Activated CD4-positive, alpha-beta T cell treated with anti-CD3 and anti-CD28 coated beads for 1 hour (primary cell): Measurements from ENCODE around the gene SS18L1.
"Not testable (repeated sequence)": the region's sequence is repeated elsewhere in the genome, so short reads cannot be mapped to it uniquely, and the experiment has no call there.

Experiments
- DNase-seq: peaks from one replicate; pipeline ENCODE4 v3.0.0-alpha.2; 2020

SS18L1 gene

DNA sequence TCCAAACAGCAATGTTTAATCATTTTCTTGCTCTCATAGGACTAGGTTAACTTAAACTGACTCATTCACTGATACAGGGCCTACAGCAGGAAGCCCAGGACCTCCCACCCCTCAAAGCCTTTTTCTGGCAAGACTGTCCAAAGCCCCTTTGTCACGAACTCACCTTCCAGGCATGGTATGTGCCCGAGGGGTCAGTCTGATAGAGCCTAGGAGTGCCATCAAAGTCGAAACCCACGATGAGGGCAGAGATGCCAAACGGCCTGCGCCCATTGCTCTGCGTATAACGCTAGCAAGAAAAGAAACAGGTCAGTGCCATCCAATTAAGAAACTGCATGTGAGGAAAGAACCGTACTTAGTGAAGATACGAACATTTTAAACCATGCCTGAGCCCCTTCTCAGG is 4.7 kb upstream of the SS18L1 start:
- DNase-seq: no peak

DNA sequence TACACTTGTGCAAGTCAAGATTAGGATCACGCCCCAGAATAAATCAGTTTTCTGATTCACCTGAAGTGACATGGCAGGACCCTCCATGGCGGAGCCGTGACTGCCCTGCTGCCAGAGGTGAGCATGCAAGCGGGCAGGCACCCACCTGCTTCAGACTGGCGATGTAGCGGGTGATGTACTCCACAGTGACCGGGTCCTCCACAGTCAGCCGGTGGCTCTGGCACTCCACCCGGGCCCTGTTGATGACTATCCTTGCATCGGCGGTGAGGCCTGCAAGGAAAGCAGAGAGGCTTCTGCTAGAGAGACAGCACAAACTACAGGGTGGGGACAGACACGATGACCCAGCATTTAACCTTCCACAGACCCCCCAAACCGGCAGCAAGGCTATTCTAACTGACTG is 3.9 kb upstream of the SS18L1 start:
- DNase-seq: no peak

DNA sequence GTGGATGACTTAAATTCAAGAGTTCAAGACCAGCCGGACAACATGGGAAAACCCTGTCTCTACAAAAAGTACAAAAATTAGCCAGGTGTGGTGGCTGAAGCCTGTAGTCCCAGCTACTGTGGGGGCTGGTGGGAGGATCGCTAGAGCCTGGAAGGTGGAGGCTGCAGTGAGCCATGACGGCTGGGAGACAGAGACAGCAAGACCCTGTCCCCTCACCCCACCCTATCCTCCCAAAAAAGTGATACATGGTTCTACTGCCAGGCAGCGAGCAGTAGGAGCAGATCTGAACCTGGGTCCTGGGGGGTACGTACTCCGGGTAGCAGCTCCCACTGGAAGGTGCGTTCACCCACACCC is 2.5 kb upstream of the SS18L1 start:
- DNase-seq: no peak

DNA sequence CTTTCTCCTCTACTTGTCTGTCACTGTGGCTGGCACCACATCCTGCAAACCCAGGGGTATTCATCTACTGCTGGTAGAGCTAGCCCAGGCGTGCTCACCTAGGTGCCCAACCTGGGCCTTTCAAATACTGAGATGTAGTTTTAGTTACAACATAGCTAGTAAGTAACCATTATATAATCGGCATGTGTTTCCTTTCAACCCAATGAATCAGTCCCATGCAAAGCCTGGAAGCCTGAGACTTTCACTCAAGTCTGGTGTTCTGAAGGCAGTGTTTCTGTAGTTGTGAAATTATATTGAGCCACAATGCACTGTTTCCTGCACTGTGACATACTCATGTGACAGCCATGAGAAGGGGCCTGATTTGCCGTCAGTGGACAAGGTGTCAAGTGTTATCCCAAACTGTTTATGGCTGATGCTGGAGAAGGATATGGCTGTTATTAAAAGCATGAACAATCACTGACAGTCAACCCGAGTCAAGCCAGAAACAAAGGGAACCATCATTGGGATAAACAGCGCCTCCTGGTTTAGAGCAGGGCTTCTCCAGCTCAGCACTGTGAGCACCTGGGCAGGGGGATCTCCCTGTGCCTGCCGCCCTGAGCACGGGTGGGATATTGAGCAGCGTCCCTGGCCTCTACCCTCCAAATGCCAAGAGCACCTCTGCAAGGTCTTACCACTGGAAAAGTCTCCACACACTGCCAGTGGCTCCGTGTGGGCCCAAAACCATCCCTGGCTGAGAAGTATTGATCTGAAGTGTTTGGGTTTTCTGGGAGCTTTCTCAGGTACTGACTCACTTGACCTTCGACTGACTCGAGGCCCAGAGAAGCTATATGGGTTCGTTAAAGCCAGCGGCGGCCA is 1.9 kb upstream of the SS18L1 start:
- no peak for DNase-seq

DNA sequence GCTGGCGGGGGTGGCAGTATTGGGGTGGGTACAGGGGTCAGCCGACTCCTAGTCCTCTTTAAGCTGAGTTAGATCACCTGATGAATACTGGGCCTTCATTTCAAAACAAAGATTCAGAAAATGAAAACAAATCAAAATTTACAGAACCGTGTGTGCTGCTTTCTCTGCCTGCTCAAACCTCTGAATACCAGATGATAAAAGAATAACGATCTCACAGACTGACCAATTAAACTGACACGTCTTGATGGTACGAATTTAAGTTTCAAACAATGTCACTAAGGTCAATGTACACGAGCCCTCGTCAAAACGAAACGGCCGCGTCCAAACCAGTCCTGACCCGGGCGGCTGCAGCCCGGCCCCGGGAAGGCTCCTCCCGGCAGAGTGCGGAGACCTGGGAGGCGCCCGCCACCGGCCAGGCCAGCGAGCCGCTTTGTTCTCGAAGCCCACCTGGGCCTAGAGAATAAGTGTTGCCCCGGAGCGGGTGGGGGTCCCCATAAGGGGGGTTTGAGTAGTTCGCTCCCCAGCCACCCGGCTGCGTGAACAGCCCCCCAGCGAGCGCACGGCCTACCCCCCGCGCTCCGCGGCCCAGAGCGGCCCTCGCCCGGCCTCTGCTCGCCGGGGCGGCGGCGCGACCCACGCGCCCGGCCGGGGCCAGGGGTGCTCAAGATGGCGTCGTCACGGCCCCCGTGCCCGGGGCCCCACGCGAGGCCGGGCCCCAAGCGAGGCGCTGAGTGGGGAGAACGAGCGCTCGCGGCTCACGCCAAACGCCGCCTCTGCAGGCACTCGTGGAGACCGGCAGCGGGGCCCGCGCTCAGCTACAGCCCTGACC is 1.1 kb upstream of the SS18L1 start:
- DNase-seq: no peak

DNA sequence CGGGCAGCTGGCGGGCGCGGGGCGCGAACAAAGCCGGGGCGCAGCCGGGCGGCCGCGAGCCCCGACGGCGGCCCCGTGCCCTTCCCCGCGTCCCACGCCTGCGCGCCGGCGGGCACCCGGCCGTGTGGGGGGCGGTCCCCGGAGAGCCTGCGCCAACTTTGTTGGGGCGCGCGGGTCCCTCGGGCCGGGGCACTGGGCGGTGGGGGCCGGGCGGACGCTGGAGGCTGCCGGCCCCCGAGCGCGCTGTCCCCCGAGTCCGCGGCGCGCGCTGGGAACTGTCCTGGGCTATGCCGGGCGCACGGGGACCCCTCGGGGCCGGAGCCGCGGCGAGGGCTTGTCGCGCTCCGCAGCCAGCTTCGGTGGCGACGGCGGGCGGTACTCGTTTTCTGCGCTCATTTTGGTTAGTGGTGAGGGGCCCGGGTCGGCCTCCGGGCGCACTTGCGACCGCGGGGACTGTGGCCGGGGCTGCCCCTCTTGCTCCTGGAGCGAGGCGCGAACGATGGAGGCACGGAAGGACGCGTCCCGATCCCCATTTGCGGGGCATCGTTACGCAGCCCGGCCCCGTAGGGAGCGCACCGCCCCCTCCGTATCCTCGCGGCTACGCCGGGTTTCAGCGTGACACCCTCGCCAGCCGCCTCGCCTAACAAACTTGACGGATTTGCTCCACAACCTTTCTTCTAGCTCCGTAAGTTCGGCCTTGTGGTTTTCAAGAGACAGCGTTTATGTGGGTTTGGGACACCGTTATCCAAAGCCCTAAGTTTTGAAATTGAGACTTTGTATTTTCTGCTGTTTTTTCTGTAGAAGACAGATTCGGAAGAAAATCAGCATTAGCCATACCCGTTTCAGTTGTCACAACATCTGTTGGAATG is 622 bp downstream of the SS18L1 start:
- DNase-seq: peak; percentile 28

DNA sequence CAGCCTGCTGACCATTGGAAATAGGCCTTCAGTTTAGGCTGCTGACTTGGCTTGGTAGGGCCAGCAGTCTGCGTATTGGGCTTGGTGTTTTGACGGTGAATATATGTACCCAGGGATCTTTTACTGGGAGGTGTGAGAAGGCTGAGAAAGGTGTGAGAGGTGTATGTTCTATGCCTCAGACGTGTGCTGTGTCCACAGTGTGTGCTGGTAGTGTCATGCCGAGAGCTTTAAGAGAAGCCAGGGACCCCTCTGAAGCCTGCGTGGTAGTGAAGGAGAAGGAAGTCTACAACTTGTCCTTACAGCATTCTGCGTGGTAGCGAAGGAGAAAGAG is 2.1 kb downstream of the SS18L1 start:
- no peak for DNase-seq

DNA sequence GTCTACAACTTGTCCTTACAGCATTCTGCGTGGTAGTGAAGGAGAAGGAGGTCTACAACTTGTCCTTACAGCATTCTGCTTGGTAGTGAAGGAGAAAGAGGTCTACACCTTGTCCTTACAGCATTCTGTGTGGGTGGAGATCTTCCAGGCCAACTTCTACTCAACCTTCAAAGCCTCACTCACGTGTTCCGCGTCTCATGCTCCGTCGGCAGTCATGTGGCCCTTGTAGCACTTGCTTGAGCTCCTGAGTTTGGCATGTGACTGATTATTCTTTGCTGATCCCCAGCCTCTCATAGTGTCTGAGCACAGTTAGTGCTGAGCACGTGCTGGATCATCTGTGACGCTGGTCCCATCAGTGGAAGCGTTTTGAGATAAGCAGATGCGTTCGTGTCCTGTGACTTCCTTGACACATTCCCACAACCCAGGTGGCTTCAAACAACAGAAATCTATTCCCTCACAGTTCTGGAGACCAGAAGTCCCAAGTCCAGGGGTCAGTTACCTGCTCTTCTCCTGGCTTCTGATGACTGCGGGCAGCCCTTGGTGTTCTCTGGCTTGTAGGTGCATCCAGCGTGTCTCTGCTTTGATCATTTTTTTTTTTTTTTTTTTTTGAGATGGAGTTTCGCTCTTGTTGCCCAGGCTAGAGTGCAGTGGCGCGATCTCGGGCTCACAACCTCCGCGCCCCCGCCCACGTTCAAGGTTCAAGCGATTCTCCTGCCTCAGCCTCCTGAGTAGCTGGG is 2.6 kb downstream of the SS18L1 start:
- no peak for DNase-seq

DNA sequence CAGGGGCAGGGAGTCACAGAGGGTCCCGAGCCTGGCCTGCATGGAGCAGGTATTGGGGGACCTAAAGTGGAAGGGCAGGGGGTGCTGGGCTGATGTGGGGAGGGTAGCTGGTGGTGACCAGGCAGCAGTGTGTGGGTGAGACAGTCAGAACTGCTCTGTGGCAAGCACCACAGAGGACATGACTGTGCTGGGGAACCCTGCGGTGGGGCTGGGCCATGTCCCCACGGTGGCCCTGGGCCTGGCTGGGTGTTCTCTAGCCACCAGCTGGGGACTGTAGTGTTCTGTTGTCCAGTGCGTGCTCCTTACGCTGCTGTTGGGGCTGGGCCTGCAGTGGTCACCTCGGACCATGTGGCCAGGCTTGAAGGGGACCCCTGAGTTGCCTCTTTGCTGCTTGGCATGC is 3.6 kb downstream of the SS18L1 start:
- no peak for DNase-seq

DNA sequence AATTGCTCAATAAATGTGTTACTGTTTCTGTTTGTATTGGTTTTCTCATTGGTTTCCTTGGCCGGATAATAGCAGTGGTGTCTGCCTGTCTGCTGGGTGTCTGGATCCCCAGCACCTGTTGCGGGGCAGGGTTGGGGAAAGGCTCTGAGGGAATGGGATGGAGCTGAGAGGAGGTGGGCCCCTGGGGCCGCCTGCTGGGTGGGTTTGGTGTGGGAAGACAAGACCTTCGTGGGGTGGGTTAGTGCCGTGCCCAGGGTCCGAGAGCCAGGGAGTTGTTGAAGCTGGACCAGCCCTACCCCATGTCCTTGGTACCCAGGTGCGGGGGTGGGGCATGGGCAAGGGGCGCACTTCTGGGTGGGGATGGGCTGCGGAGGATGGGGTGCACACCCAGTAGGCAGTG is 4.0 kb downstream of the SS18L1 start:
- DNase-seq: no peak

DNA sequence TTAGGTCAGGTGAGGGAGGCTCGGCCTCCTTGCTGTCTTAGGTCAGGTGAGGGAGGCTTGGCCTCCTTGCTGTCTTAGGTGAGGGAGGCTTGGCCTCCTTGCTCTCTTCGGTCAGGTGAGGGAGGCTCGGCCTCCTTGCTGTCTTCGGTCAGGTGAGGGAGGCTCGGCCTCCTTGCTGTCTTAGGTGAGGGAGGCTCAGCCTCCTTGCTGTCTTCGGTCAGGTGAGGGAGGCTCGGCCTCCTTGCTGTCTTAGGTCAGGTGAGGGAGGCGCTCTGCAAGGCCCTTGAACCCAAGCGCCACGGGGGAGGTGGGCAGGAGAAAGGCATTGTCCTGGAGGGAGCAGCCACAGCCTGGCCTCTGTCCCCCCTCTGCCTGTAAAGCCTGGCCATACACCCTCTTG is 4.8 kb downstream of the SS18L1 start:
- DNase-seq: not testable (repeated sequence)

DNA sequence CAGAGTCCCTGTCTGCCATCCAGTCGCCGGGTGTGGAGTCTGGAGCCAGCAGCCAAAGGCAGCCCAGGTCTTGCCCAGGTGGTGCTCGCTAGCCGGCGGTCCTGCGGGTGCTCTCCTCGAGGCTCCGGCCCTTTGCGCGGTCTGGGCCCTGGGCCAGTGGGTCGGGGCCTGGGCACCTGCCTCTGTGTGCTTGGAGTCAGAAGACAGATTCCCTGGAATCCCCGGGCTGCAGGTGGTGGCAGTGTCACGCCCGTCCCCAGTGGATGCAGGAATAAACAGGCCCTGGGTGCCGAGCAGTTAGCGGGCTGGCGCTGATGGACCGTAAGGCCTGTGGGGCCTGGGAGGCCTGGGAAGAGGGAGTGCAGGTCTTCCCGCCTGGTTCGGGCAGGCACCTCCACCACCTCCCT is 5.3 kb downstream of the SS18L1 start:
- no peak for DNase-seq

DNA sequence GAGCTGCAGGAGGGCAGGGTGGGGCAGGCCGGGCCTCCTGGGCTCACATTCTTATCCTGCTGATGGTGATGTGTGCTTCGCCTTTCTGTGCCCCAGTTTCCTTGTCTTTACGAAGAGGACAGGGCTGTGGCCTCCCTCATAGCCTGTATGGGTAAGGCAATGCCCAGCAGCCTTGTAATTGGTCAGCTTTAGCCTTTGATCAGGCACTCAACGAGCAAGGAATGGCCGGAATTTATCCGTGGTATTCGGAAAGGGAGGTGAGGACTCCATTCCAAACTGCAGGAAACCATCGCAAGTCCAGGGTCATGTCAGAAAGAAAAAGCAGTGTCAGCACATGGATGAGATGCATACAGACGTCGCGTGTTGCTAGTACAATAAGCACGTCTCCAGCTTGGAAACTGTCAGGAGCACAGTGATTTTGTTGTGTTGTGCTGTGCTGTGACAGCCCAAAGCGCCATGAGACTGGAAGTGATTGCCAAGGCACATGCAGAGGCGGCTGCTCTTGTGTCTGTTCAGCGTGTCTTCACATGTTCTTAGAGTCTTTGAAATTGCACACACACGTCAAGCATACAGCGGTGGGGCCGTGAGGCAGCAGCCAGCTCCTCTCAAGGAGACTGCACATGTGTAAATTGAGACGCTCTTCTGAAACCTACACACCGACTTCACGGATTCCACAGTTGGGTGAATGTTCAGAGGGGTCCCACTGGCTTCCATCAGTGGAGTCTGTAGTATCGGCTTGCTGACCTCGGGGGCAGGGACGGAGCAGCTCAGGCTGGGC is 6.2 kb downstream of the SS18L1 start:
- DNase-seq: no peak

DNA sequence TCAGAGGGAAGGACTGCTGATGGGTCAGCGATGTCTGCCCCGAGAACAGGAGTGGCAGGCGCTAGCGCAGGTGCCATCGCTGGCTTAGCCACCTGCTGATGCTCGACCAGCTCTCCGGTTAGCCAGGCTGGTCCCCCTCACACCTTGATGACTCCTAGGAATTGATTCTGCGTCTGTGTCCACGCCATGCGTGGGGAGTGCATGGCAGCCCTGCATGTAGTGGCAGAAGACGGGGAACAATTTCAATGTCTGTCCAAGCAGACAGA is 6.7 kb downstream of the SS18L1 start:
- no peak for DNase-seq

DNA sequence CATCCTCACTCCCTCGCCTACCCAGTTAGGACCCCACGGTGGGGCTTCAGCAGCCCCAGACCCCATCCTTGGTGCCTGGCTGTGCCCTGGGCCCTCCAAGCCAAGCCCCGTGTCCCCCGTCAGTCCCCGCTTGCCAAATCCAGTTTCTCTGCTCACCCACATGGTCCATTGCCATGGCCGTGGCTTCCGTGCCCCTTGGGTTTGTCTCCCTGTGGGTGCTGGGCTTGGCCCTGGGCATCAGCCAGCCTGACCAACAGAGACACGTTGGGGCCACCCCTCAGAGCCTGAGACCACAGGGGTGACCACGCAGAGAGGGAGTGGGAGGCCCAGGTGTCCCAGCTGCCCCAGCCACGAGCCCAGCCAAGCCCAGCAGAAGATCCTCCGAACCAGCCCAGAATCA is 7.7 kb downstream of the SS18L1 start:
- DNase-seq: no peak

DNA sequence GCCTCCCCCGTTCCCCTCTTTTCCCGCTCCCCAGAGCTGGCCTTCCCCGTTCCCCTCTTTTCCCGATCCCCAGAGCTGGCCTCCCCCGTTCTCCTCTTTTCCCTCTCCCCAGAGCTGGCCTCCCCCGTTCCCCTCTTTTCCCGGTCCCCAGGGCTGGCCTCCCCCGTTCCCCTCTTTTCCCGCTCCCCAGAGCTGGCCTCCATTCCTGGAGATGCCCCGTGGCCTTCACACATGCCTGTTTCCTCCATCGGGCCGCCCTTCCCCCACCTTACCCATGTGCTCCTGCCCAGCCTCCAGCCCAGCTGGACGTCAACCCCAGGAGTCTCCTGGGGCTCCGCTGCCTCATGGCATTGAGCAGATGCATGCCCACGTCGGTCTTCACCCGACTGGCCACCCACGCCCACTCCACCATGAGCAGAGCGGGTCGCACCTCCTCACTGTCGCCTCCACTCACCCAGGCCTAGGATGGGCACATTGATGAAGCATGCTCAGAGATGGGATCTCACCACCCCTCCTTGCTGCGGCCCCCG is 8.3 kb downstream of the SS18L1 start:
- no peak for DNase-seq

DNA sequence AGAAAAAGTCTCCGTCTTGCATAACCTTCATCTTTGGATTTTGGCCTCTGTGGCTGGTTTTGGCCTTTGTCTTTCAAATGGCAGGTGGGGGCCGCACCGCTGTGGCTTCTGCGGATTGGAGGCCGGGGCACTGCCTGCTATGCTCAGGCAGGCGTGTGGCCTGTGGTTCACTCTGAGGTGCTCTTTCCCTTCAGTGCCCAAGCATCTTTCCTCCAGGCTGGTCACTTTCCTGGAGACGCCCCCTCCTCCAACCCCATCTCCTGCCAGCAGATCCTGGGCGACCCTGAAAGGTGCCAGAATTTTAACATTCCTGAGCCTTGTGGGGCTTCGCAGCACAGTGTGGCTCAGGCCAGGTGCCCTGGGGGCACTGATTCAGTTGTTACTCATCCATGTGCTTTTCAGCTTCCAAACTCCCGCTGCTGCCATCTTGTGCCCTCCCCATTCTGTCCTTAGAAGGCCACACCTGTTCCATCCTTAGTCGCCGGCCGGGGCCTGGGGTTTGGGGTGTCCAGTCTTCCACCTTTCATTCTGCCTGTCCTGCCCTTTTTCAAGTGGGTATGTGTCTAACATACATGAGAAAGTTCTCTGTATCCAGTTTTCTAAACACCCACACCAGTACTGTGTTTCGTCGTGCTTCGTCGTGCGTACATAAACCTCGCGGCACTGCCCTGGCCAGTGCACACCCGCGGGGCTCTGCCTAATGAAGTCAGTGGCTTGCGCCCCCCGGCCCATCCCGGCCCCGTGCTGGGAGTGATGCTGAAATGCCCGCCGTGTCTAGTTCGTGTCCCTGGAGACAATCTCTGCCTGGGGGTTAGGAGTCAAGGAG is 12.1 kb downstream of the SS18L1 start:
- no peak for DNase-seq

DNA sequence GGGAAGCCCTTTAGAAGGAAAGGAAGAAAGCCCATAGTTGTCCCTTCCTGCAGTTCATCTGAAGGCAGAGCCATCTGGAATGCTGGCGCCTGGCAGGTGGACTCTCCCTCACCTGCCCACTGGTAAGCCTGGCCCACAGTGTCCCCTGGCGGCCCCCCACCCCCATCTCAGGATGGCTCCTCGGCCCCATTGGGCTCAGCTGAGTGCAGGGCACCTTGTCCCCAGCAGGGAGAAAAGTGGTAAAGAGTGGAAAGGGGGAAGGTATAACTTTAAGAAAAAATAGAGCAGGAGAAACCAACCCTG is 12.6 kb downstream of the SS18L1 start:
- no peak for DNase-seq

DNA sequence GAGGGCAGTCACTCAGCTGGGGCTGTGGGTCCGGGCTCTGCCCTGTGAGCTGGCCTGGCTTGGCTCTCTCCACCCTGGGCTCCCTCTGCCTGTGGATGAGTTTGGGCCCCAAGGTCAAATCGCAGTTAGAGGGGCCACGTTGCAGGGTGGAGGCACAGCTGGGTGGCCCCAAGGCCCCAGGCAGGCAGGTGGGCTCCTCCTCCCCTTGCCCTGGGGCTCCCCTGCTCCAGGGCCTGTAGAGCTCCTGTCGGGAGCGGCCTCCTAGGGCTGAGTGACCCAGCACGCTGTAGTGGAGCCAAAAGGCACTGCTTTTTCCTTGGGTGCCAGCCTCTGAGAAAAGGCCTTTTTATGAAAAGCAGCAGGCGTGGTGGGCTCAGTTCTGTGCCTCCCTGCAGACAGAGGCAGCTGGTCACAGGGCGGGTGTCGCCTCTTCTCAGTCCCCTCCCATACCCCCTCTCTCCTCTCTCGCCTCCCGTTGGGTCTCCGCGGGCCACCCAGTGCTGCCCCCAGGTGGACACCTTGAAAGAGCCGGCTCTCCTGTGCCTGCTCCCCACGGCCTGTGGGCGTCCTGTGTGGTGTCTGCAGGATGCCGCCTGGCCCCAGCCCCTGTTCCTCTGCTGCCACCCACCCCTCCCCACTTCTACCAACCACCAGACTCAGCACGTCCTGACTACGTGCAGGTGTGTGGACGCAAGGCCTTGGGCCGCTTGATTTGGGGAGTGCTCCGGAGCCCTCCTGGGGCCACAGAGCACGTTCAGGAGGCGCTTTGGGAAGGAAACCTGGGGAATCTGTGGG is 13.2 kb downstream of the SS18L1 start:
- DNase-seq: peak; percentile 65

DNA sequence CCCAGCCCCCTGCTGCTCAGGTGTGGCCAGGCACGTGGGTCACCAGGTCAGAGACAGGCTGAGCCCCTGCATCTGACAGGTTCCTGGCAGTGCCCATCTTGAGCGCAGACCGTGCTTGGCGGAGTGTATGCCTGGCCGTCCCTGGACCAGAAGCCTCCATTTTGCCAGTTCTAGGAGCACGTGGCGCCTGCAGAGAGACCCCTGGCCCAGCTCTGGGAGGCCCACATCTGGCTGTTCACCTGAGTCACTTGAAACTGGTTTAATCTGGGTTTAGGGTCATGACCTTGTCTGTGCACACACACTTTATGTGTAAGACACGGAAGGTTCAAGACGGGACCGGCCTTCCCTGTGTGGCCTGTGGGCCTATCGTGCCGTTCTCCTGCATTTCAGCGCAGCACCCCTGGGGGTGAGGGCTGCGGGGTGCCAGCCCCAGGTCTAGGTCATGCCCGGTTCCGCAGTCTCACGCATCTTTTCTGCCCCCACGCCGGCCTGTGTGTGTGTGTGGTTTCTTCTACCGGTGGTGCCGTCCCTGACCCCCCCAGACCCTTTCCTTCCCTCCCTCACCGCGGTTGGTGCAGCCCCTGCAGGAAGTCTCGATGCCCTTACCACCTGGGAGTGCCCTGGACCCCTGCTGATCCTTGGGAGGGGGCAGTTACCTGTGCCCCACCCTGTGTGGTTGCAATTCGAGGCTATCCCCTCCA is 14.0 kb downstream of the SS18L1 start:
- no peak for DNase-seq
